ENCODE data around the gene GCK.

Gene GCK

DNA sequence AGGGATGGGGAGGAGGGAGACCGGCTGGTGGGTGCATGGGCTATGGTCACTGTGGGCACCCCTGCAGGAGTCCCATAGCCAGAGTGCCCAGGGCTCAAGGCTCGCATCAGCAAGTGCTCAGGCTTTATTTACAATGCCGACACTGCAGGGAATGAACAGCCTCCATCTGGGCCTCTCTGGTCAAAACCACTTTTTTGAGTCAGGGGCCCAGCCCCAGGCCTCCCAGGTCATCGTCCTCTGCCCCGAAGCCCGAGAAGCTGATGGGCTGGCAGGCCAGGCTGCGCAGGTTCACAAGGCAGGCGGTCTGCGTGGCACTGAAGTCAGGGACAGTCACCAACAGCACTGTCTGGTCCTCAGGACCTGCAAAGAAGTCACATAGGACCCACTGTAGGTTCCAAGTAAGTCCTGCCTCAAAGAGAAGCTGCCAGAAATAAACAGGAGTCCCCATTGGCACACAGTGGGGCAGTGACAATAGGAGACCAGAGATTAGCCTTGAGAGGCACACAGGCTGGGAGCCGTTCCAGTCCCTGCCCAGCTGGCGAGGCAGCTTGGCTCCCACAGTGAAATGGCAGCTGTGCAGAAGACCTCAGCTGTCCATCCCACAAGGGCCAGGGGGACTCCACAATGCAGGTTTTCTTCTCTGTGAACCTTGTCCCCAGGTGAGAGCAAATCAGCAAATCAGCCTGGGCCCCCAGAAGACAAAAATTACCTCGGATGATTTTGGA is 74.5 kb downstream of the GCK start:
- no peak for DNase-seq

DNA sequence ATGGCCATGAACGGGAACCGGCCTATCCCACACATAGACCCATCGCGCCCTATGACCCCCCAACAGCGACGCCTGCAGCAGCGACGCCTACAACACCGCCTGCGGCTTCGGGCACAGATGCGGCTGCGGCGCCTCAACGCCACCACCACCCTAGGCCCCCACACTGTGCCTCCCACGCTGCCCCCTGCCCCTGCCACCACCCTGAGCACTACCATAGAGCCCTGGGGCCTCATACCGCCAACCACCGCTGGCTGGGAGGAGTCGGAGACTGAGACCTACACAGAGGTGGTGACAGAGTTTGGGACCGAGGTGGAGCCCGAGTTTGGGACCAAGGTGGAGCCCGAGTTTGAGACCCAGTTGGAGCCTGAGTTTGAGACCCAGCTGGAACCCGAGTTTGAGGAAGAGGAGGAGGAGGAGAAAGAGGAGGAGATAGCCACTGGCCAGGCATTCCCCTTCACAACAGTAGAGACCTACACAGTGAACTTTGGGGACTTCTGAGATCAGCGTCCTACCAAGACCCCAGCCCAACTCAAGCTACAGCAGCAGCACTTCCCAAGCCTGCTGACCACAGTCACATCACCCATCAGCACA is 75.4 kb downstream of the GCK start:
- no peak for DNase-seq

DNA sequence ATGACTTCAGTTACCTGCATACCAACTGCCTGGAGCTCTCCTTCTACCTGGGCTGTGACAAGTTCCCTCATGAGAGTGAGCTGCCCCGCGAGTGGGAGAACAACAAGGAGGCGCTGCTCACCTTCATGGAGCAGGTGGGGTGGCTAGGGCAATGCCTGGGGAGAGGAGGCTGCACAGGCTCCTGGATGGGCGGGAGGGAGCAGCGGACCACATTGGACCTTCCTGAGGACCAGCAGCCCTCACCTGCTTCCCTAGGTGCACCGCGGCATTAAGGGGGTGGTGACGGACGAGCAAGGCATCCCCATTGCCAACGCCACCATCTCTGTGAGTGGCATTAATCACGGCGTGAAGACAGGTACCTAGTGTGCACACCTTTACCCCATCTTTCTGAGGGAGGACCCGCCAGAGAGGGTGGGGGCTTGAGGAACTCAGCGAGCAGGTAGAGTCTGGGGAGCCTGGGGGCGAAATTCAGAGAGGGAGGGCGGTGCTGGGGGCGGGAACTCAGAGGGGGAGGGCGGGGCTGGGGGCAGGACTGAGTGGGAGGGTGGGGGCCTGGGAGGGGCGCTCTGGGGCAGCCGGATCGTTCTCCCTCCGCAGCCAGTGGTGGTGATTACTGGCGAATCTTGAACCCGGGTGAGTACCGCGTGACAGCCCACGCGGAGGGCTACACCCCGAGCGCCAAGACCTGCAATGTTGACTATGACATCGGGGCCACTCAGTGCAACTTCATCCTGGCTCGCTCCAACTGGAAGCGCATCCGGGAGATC is 76.1 kb downstream of the GCK start:
- DNase-seq, result no peak

DNA sequence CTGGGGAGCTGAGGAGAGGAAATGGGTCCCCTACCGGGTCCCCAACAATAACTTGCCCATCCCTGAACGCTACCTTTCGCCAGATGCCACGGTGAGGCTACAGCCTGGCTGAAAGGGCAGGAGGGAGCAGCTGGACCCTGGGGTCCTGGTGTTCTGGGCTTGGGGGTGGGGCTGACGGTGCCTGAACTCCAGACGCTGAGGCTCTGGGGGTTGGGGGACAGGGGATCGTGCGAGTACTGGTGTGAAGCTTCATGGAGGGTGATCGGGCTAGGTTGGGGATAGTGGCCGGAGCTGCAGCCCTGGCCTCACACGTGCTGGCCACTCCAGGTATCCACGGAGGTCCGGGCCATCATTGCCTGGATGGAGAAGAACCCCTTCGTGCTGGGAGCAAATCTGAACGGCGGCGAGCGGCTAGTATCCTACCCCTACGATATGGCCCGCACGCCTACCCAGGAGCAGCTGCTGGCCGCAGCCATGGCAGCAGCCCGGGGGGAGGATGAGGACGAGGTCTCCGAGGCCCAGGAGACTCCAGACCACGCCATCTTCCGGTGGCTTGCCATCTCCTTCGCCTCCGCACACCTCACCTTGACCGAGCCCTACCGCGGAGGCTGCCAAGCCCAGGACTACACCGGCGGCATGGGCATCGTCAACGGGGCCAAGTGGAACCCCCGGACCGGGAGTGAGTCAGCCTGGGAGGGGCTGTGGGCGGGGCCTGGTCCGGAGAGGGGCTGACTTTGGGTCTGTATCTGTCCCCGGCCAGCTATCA is 76.8 kb downstream of the GCK start:
- no peak for DNase-seq

DNA sequence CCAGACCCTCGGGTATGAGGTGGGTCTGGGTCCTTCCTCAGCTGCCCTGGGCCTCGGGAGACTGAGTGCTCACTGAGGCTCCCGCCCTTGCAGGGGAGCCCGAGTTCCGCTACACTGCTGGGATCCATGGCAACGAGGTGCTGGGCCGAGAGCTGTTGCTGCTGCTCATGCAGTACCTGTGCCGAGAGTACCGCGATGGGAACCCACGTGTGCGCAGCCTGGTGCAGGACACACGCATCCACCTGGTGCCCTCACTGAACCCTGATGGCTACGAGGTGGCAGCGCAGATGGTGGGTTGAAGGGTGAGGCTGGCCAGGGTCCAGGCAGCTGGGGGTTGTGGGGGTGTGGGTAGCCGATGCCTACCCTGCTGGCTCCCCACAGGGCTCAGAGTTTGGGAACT is 77.5 kb downstream of the GCK start:
- no peak for DNase-seq

DNA sequence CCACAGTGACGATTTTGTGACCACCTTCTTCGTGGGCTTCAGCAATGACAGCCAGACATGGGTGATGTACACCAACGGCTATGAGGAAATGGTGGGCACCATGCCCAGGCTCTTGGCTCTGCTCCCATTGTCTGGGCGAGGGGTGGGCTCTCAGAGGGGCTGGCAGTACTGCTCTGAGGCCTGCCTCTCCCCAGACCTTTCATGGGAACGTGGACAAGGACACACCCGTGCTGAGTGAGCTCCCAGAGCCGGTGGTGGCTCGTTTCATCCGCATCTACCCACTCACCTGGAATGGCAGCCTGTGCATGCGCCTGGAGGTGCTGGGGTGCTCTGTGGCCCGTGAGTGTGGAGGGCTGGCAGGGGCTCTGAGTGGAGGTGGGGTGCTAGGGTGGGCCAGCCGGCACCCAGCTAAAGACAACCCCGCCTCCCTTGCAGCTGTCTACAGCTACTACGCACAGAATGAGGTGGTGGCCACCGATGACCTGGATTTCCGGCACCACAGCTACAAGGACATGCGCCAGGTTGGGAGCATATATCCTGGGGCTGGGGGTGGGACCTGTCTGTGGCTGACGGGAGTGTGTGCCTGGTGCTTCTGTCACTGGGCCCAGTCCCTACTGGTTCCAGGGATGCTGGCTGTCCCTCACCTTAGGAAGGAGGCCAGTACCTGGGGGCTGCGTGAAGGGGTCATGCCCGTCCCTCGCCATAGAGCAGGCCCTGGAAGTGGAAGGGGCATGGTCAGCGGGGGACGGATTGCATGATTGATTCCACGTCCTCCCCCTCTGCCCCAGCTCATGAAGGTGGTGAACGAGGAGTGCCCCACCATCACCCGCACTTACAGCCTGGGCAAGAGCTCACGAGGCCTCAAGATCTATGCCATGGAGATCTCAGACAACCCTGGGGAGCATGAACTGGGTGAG is 78.3 kb downstream of the GCK start:
- no peak for DNase-seq

DNA sequence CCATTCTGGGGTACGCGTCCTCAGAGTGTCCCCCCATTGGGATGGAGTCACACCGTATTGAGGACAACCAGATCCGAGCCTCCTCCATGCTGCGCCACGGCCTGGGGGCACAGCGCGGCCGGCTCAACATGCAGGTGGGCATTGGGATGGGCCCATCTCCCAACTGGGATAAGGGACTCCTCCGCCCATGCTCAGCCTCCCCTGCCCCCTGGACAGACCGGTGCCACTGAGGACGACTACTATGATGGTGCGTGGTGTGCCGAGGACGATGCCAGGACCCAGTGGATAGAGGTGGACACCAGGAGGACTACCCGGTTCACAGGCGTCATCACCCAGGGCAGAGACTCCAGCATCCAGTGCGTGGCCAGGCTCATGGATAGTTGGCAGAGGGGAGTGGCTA is 79.2 kb downstream of the GCK start:
- no peak for DNase-seq

DNA sequence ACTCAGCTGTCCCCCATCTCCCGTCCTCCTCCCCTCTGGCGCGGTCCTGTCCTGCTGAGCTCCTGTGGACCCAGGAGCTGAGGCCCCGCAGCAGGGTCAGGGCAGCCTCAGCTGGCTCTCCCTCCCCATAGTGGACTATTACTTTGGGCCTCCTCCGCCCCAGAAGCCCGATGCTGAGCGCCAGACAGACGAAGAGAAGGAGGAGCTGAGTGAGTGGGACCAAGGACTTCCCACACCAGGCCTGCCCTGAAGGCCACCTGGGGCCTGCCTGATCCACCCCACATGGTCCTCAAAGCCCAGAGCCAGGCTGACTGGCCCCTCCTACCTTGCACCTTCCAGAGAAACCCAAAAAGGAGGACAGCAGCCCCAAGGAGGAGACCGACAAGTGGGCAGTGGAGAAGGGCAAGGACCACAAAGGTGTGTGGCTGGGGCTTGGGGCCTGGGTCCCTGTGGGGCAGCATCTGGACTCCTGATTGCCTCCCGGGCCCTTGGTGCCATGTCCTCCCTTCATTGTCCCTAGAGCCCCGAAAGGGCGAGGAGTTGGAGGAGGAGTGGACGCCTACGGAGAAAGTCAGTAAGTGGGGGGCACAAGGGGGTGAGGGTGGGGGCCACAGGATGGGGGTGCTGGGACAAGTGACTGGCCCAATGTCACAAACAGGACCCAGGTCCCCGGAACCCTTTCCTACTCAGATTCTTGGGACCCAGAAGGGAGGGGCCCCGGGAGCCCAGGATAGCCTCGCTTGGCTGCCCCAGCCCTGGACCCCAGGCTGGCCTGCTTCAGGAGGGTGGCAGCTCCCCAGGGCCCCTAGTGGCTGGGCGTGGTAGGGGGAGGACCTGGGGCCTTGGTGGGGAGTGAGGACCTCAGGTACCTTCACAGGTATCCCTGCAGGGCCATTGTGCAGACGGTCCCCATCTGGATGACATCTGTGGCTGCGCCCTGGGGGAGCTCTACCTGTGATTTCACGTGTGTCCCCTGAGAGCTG is 80.2 kb downstream of the GCK start:
- DNase-seq, result no peak

DNA sequence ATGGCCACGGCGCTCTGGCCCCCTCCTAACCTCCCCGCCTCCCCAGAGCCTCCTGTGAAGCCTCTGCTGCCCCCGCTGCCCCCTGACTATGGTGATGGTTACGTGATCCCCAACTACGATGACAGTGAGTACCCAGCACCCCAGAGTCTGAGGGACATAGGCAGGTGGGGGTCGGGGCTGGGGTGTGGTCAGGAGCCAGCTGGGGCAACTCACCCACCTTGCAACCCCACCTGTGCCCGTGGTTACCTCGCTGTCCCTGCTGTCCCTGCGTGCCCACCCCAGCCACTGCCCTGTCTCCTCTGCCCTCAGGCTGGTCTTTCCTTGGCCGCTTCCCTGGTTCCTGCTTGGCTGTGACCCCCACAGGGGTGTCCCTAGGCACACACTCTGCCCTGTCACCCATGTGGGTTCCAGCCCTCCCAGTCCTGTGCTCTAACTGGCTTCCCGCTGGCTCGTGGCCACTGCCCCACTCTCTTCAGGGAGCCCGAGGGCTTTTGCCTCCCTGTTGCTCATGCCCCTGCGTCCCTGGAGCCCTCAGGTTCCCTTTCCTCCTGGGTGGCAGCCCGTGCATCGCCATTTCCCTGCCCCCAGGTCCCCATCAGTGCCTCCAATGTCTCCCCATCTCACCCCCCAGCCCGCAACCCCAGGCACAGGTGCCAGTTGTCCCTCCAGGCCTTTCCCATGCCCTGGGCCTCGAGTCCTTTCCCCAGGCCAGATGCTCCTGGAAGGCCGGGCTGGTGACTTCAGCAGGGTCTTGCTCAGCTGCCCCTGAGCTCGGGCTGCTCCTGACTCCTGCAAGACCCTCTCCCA is 81.1 kb downstream of the GCK start:
- no peak for DNase-seq

DNA sequence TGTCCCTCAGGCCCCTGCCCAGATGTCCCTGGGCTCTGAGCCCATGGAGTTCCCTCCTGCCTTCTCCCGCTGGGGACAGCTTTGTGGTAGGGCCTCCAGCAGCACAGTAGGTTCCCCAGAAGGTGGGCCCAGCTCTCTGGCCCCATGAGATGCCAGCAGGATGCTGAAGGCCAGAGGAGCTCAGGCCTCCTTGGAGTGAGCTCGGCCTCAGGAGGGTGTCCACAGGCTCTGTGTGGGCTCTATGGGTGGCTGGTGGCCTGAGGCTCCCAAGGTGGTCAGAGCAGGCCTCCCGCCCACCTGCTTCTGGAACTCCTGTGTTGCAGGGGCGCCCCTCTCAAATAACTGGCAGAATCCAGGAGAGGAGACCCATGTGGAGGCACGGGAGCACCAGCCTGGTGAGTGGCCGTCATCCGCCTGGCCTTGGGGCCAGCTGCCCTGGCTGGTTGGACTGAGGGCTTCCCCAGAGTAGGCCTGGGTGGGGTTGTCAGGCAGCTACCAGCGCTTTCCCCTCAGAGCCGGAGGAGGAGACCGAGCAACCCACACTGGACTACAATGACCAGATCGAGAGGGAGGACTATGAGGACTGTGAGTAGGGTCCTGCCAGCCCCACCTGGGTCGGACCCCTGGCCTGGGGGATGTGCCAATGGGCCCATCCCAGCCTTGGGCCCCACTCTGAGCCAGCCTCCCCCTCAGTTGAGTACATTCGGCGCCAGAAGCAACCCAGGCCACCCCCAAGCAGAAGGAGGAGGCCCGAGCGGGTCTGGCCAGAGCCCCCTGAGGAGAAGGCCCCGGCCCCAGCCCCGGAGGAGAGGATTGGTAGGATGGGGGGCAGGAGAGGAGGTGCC is 81.9 kb downstream of the GCK start:
- no peak for DNase-seq

DNA sequence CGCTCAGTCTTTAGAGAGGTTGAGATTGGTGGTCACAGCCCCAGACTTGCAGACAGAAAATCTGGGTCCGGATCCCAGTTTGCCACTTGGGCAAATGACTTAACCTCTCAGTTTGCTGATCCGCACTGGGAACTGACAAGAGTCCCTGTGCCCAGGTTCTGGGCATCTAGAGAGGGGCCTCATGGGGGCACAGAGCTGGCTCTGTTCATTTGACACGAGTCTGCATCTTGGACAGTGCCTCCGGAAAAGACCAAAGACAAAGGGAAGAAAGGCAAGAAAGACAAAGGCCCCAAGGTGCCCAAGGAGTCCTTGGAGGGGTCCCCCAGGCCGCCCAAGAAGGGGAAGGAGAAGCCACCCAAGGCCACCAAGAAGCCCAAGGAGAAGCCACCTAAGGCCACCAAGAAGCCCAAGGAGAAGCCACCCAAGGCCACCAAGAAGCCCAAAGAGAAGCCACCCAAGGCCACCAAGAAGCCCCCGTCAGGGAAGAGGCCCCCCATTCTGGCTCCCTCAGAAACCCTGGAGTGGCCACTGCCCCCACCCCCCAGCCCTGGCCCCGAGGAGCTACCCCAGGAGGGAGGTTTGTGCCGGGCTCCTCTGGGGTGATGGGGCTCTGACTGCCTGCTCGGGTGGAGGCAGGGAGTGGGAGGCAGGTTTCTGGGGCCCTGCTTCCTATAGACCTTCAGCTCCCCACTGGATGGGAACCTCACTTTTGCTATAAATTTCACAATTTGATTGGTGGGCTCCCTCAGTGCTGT is 82.8 kb downstream of the GCK start:
- no peak for DNase-seq

DNA sequence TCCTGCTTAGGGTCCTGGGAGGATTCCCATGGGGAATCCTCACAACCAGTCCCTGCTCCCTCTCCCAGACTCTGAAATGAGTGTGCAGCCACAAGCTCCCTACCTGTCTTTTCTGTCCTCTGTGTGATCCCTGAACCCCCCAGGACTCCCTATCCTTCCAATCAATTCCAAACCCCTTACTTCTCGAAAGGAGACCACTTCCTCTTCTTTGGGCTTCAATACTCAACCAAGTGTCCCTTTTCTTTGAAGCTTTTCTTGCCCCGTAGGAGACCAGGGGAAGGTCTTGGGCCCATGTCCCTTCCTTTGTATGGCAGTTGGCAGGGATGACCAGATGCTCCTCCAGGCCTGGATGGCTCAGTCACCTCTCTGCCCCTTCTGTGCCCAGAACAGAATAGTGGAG is 83.4 kb downstream of the GCK start:
- no peak for DNase-seq

DNA sequence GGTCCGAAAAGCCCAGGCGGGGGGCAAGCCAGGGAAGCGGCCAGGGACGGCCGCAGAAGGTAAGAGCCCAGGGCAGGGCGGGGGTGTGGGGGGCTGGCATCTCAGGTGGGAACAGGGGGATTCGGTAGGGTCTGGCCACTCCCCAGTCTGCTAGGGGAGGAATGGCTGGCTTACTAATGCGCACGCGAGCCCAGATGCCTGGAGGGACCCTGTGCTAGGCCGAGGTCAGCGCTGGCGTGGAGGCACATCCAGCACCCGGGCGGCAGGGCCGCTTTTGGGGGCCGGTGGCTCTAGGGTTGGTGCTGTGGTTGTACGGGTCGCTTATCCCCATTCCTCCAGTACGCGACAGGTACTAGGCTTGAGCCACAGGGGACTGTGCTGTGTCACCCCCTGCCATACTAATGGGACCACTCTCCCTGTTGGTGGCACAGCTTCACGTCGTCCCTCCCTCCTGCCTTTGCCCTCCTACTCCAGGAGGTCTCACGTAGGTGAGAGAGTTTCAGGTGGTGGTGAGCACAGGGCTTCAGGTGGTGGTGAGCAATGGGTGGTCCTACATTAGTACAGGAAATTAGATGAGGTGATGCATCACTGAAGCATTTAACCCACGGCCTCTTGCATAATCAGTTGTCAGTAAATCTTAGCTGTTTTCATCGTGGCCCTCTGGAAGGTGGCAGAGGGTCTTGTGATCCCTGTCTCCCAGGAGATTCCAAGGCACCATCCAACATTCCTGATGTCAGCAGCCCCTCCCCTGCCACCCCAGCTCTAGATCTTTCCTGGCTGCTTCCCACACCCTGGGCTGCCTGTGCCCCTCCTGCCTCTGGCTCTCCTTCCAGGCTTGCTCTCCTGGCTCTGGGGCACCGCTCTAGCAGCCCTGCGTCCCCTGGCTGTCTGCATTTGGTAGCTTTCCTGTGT is 84.1 kb downstream of the GCK start:
- DNase-seq, result no peak

DNA sequence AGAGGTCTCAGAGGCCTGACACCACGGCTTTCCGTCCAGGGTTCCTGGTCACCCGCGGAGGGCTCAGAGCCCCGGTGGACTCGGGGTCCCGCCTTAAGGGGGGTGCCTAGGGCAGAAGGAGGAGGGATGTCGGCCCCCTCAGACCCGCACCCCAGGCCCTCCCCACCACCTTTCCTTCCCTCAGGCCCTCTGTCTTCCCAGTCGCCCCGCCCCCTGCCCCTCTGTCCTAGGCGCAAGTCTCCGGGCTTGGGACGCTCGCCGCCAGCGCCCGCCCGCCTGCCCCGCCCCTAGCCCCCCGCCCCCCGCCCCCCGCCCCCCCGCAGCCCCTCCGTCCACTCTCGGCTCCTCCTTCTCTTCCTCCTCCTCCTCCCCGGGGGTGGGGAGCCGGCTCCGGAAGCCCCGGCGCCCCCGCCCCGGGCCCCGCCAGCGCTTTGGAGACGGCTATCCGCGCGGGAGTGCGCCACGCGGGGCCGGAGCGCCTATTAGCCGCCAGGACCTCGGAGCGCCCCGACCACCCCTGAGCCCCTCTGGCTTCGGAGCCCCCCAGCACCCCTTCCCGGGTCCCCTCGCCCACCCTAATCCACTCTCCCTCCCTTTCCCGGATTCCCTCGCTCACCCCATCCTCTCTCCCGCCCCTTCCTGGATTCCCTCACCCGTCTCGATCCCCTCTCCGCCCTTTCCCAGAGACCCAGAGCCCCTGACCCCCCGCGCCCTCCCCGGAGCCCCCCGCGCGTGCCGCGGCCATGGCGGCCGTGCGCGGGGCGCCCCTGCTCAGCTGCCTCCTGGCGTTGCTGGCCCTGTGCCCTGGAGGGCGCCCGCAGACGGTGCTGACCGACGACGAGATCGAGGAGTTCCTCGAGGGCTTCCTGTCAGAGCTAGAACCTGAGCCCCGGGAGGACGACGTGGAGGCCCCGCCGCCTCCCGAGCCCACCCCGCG is 85.0 kb downstream of the GCK start, which contains the start of gene AEBP1:
AEBP1 (plus strand) TSS at position 423 of the 937 bp plus-strand sequence; CDS start at position 744, 321 bp downstream.
- DNase-seq, result no peak

DNA sequence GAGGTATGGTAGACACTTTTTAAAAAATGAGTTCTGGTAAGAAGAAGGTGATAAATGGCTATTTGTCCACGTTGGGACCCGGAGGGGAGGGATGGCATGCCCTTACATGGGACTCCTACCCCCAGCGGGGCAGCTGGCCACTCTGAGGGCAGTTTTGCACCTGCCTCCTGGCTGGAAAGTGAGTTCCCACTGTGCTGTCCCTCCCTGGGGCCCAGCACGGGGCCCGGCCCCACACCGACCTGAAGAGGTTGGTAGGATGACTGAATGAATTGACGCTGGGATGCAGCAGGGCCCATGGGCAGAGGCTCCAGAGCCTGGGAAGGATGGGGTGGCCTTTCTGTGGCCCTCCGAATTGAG is 85.7 kb downstream of the GCK start:
- no peak for DNase-seq

Measured in NCI-H2107 (cell line).